ENCODE measurements around the gene SORCS1. TPM values are rescaled to one million over a fixed set of nuclear protein-coding genes. Genes with fewer than 3 reads are reported as not detected.

SORCS1 gene
- total and polyA plus RNA-seq, 4 donors: 1.4 to 3.8 TPM; not detected in 2

- no peaks in the 10 kb centered on the region for H3K4me1 ChIP-seq (ENCODE audit: control insufficient read depth in 1 of 2, insufficient read depth in 2 of 2, low read length in 2 of 2)
- 85 to 89% methylated on average over 6 of the region's 6 CpGs for WGBS, 2 donors
- H3K36me3 ChIP-seq (ENCODE audit: control insufficient read depth in 1 of 2, insufficient read depth in 2 of 2, low read length in 1 of 2): no peaks in the 10 kb centered on the region
- DNase-seq: no peak
- intact Hi-C loops (cut with DNase I): no loop called here
- H3K4me3 ChIP-seq (ENCODE audit: low read length in 2 of 2): no peak overlapping the region
- ATAC-seq (ENCODE audit: low FRiP score): no peak
- H3K27me3 ChIP-seq (ENCODE audit: control insufficient read depth in 1 of 2, insufficient read depth in 2 of 2, low read length in 1 of 2): peaks cover 0 to 2% of the 10 kb centered on the region in 2 donors
- no peaks in the 10 kb centered on the region for H3K9me3 ChIP-seq (ENCODE audit: control insufficient read depth, low read length)
- H3K27ac ChIP-seq (ENCODE audit: low read depth in 1 of 2, low read length in 2 of 2): no peak overlapping the region
These were observed 69.5 kb downstream of the SORCS1 start for GRCh38 chr10:107094824-107095522.

GRCh38 chr10:107092321-107092720 is 72.2 kb downstream of the SORCS1 start:
- Histone ChIP-seq H3K4me1 (ENCODE audit: control insufficient read depth in 1 of 2, insufficient read depth in 2 of 2, low read length in 2 of 2) (no peaks in the 10 kb centered on the region), H3K27ac (ENCODE audit: low read depth in 1 of 2, low read length in 2 of 2) (no peak overlapping the region), H3K36me3 (ENCODE audit: control insufficient read depth in 1 of 2, insufficient read depth in 2 of 2, low read length in 1 of 2) (no peaks in the 10 kb centered on the region), H3K27me3 (ENCODE audit: control insufficient read depth in 1 of 2, insufficient read depth in 2 of 2, low read length in 1 of 2) (peaks cover 0 to 2% of the 10 kb centered on the region in 2 donors), H3K9me3 (ENCODE audit: control insufficient read depth, low read length) (no peaks in the 10 kb centered on the region), H3K4me3 (ENCODE audit: low read length in 2 of 2) (no peak overlapping the region)
- intact Hi-C loops (cut with DNase I): no loop called here
- no peak for ATAC-seq (ENCODE audit: low FRiP score)
- DNase-seq: no peak
- 45 to 55% methylated on average over 1 of the region's 1 CpG for WGBS, 2 donors

GRCh38 chr10:107091126-107091525 is 73.4 kb downstream of the SORCS1 start:
- ATAC-seq (ENCODE audit: low FRiP score) (no peak), DNase-seq (no peak)
- Histone ChIP-seq H3K4me1 (ENCODE audit: control insufficient read depth in 1 of 2, insufficient read depth in 2 of 2, low read length in 2 of 2) (no peaks in the 10 kb centered on the region), H3K27me3 (ENCODE audit: control insufficient read depth in 1 of 2, insufficient read depth in 2 of 2, low read length in 1 of 2) (peaks cover 0 to 2% of the 10 kb centered on the region in 2 donors), H3K9me3 (ENCODE audit: control insufficient read depth, low read length) (no peaks in the 10 kb centered on the region), H3K36me3 (ENCODE audit: control insufficient read depth in 1 of 2, insufficient read depth in 2 of 2, low read length in 1 of 2) (no peaks in the 10 kb centered on the region), H3K27ac (ENCODE audit: low read depth in 1 of 2, low read length in 2 of 2) (no peak overlapping the region), H3K4me3 (ENCODE audit: low read length in 2 of 2) (no peak overlapping the region)
- 79 to 92% methylated on average over 2 of the region's 2 CpGs for WGBS, 2 donors
- intact Hi-C loops (cut with DNase I): no loop called here

- WGBS, 2 donors: 60 to 68% methylated on average over 6 of the region's 6 CpGs
- intact Hi-C loops (cut with DNase I): no loop called here
- ATAC-seq (ENCODE audit: low FRiP score): no peak
These were observed 78.6 kb downstream of the SORCS1 start for GRCh38 chr10:107085665-107086525.

GRCh38 chr10:107083388-107084009 is 81.0 kb downstream of the SORCS1 start:
- Histone ChIP-seq H3K27me3 (ENCODE audit: control insufficient read depth in 1 of 2, insufficient read depth in 2 of 2, low read length in 1 of 2) (no peaks in the 10 kb centered on the region), H3K27ac (ENCODE audit: low read depth in 1 of 2, low read length in 2 of 2) (no peak overlapping the region), H3K4me1 (ENCODE audit: control insufficient read depth in 1 of 2, insufficient read depth in 2 of 2, low read length in 2 of 2) (no peaks in the 10 kb centered on the region), H3K4me3 (ENCODE audit: low read length in 2 of 2) (no peak overlapping the region), H3K9me3 (ENCODE audit: control insufficient read depth, low read length) (no peaks in the 10 kb centered on the region), H3K36me3 (ENCODE audit: control insufficient read depth in 1 of 2, insufficient read depth in 2 of 2, low read length in 1 of 2) (no peaks in the 10 kb centered on the region)
- 59 to 75% methylated on average over 3 of the region's 3 CpGs for WGBS, 2 donors
- intact Hi-C loops (cut with DNase I): no loop called here
- ATAC-seq (ENCODE audit: low FRiP score): no peak
- no peak for DNase-seq

More at GRCh38 chr10:107085665-107086525, 78.6 kb downstream of the SORCS1 start:
- H3K4me3 ChIP-seq (ENCODE audit: low read length in 2 of 2): no peak overlapping the region
- DNase-seq: no peak
- no peaks in the 10 kb centered on the region for H3K4me1 ChIP-seq (ENCODE audit: control insufficient read depth in 1 of 2, insufficient read depth in 2 of 2, low read length in 2 of 2)
- no peaks in the 10 kb centered on the region for H3K27me3 ChIP-seq (ENCODE audit: control insufficient read depth in 1 of 2, insufficient read depth in 2 of 2, low read length in 1 of 2)
- no peaks in the 10 kb centered on the region for H3K36me3 ChIP-seq (ENCODE audit: control insufficient read depth in 1 of 2, insufficient read depth in 2 of 2, low read length in 1 of 2)
- no peaks in the 10 kb centered on the region for H3K9me3 ChIP-seq (ENCODE audit: control insufficient read depth, low read length)
- no peak overlapping the region for H3K27ac ChIP-seq (ENCODE audit: low read depth in 1 of 2, low read length in 2 of 2)

GRCh38 chr10:107081644-107082043 is 82.9 kb downstream of the SORCS1 start:
- no peaks in the 10 kb centered on the region for H3K4me1 ChIP-seq (ENCODE audit: control insufficient read depth in 1 of 2, insufficient read depth in 2 of 2, low read length in 2 of 2)
- 46 to 57% methylated on average over 1 of the region's 1 CpG for WGBS, 2 donors
- no peak for DNase-seq
- intact Hi-C loops (cut with DNase I): no loop called here
- no peaks in the 10 kb centered on the region for H3K27me3 ChIP-seq (ENCODE audit: control insufficient read depth in 1 of 2, insufficient read depth in 2 of 2, low read length in 1 of 2)
- ATAC-seq (ENCODE audit: low FRiP score): no peak
- no peak overlapping the region for H3K4me3 ChIP-seq (ENCODE audit: low read length in 2 of 2)
- no peaks in the 10 kb centered on the region for H3K36me3 ChIP-seq (ENCODE audit: control insufficient read depth in 1 of 2, insufficient read depth in 2 of 2, low read length in 1 of 2)
- no peak overlapping the region for H3K27ac ChIP-seq (ENCODE audit: low read depth in 1 of 2, low read length in 2 of 2)
- no peaks in the 10 kb centered on the region for H3K9me3 ChIP-seq (ENCODE audit: control insufficient read depth, low read length)

GRCh38 chr10:107075117-107075516 is 89.4 kb downstream of the SORCS1 start:
- Histone ChIP-seq H3K4me1 (ENCODE audit: control insufficient read depth in 1 of 2, insufficient read depth in 2 of 2, low read length in 2 of 2) (no peaks in the 10 kb centered on the region), H3K27ac (ENCODE audit: low read depth in 1 of 2, low read length in 2 of 2) (no peak overlapping the region), H3K27me3 (ENCODE audit: control insufficient read depth in 1 of 2, insufficient read depth in 2 of 2, low read length in 1 of 2) (peaks cover 0 to 2% of the 10 kb centered on the region in 2 donors), H3K4me3 (ENCODE audit: low read length in 2 of 2) (no peak overlapping the region), H3K9me3 (ENCODE audit: control insufficient read depth, low read length) (no peaks in the 10 kb centered on the region), H3K36me3 (ENCODE audit: control insufficient read depth in 1 of 2, insufficient read depth in 2 of 2, low read length in 1 of 2) (no peaks in the 10 kb centered on the region)
- DNase-seq (no peak), ATAC-seq (ENCODE audit: low FRiP score) (no peak)
- intact Hi-C loops (cut with DNase I): no loop called here
- 53 to 58% methylated on average over 2 of the region's 2 CpGs for WGBS, 2 donors

GRCh38 chr10:107072786-107073185 is 91.7 kb downstream of the SORCS1 start:
- ATAC-seq (ENCODE audit: low FRiP score) (no peak), DNase-seq (no peak)
- Histone ChIP-seq H3K27ac (ENCODE audit: low read depth in 1 of 2, low read length in 2 of 2) (no peak overlapping the region), H3K9me3 (ENCODE audit: control insufficient read depth, low read length) (no peaks in the 10 kb centered on the region), H3K4me1 (ENCODE audit: control insufficient read depth in 1 of 2, insufficient read depth in 2 of 2, low read length in 2 of 2) (no peaks in the 10 kb centered on the region), H3K27me3 (ENCODE audit: control insufficient read depth in 1 of 2, insufficient read depth in 2 of 2, low read length in 1 of 2) (peaks cover 0 to 2% of the 10 kb centered on the region in 2 donors), H3K4me3 (ENCODE audit: low read length in 2 of 2) (no peak overlapping the region), H3K36me3 (ENCODE audit: control insufficient read depth in 1 of 2, insufficient read depth in 2 of 2, low read length in 1 of 2) (no peaks in the 10 kb centered on the region)
- intact Hi-C loops (cut with DNase I): no loop called here
- WGBS, 2 donors: 37 to 38% methylated on average over 5 of the region's 5 CpGs
